Esophagus squamous epithelium (tissue), 5 donors: Measurements from ENCODE around the gene MCUR1. TPM values are rescaled to one million over a fixed set of nuclear protein-coding genes. Genes with fewer than 3 reads are reported as not detected.

Source experiments
- DNase-seq: peaks from one replicate; lab custom pipeline; 2025; lab: John Stamatoyannopoulos, UW
- H3K27ac ChIP-seq, 4 donors: fragments of 200-600 bp; sonication (generic); one replicate each; pipeline ENCODE4 v1.5.1; 2016 to 2019; ENCODE audit warnings: mild to moderate bottlenecking in 1 of 4
- H3K27me3 ChIP-seq, 4 donors: fragments of 200-600 bp; sonication (generic); 1 replicate in 3 of 4; 2 replicates in 1 of 4; pipeline versions ENCODE4 v1.5.1 to v1.6.0; 2017 to 2021; ENCODE audit warnings: antibody characterized with exemption in 1 of 4
- H3K36me3 ChIP-seq, 3 donors: fragments of 200-600 bp; sonication (generic); one replicate each; pipeline ENCODE4 v1.5.1; 2016 to 2019
- H3K4me1 ChIP-seq, 3 donors: fragments of 200-600 bp; sonication (generic); one replicate each; pipeline ENCODE4 v1.5.1; 2017 to 2019
- H3K4me3 ChIP-seq, 4 donors: fragments of 200-600 bp; sonication (generic); 1 replicate in 3 of 4; 2 replicates in 1 of 4; pipeline ENCODE4 v1.5.1; 2016 to 2019; ENCODE audit warnings: mild to moderate bottlenecking in 2 of 4, moderate library complexity in 1 of 4
- H3K9me3 ChIP-seq, 3 donors: fragments of 200-600 bp; sonication (generic); one replicate each; pipeline ENCODE4 v1.5.1; 2016 to 2019
- POLR2A ChIP-seq, 4 donors: fragments of 450-650 bp; IDR thresholded peaks; one replicate each; pipeline ENCODE4 v1.6.1; 2017; ENCODE audit warnings: antibody characterized with exemption in 4 of 4, mild to moderate bottlenecking in 4 of 4, moderate library complexity in 3 of 4
- WGBS, 2 donors: methylation state at CpG; one replicate each; pipeline ENCODE4 v1.1.5; 2018; 5-methylcytosine and 5-hydroxymethylcytosine counted together
- intact Hi-C: fragments of 100-400 bp; cut with DNase I; formaldehyde crosslinking; loops from one replicate; pipeline ENCODE4 v1.15.0; 2022
- total RNA-seq, 4 donors: library from RNA; depleted of rRNA; stranded (reverse); fragments of >200 nt; gene quantifications; one replicate each; pipeline ENCODE4 v1.1.0, GENCODE V29; 2016
- TF ChIP-seq, protein P1 (sequence below), 6 experiments: fragments of 450-650 bp in 4 of 6; fragments of 200-600 bp in 2 of 6; sonication (generic) in 2 of 6; IDR thresholded peaks; one replicate each; pipeline ENCODE4 v1.5.1; 2016 to 2019; ENCODE audit warnings: antibody characterized with exemption in 6 of 6, mild to moderate bottlenecking in 4 of 6, moderate library complexity in 4 of 6
- donor health status: DM: yes; HTN: yes; CAD: no.

The MCUR1 gene
- total RNA-seq, 4 donors from 2014 or later, result 11.4 to 14.3 (median 13.1) TPM

DNA sequence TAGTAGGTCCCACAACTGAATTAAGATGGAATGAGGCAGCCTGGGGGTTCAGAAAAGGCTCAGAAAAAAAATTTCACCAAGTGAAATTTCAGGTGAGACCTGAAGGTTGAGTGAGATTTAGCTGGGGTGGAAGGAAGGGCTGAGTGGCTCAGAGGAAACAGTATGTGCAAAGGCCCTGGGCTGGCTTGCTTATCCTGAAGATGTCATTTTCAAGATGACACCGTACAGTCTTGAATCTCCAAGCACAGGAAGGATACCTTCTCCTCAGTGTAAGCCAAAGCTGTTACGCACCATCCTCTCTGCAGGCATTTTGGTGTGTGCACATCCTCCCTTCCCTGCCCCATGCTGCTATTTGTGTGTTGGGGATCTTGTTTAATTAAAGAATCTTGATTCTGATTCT is 59.7 kb downstream of the MCUR1 start:
- 93 to 94% methylated on average over 2 of the region's 2 CpGs for WGBS, 2 donors
- intact Hi-C loops, result loop anchor here (5.0 kb wide), 1 partner anchor 37 kb away; no protein-coding TSS in a partner anchor
- Histone ChIP-seq H3K4me1 (peaks cover 0 to 36% (median 0%) of the 10 kb centered on the region in 3 donors), H3K4me3 (no peak overlapping the region), H3K36me3 (no peaks in the 10 kb centered on the region), H3K9me3 (no peaks in the 10 kb centered on the region), H3K27ac (peak overlapping the region in 2 of 4 donors; percentile 8 to 44), H3K27me3 (no peaks in the 10 kb centered on the region)
- DNase-seq, result no peak
- TF ChIP-seq POLR2A (IDR thresholded peaks at IDR 0.05), result no peak
- TF ChIP-seq, protein P1, sequence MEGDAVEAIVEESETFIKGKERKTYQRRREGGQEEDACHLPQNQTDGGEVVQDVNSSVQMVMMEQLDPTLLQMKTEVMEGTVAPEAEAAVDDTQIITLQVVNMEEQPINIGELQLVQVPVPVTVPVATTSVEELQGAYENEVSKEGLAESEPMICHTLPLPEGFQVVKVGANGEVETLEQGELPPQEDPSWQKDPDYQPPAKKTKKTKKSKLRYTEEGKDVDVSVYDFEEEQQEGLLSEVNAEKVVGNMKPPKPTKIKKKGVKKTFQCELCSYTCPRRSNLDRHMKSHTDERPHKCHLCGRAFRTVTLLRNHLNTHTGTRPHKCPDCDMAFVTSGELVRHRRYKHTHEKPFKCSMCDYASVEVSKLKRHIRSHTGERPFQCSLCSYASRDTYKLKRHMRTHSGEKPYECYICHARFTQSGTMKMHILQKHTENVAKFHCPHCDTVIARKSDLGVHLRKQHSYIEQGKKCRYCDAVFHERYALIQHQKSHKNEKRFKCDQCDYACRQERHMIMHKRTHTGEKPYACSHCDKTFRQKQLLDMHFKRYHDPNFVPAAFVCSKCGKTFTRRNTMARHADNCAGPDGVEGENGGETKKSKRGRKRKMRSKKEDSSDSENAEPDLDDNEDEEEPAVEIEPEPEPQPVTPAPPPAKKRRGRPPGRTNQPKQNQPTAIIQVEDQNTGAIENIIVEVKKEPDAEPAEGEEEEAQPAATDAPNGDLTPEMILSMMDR (IDR thresholded peaks at IDR 0.05), result no peak

DNA sequence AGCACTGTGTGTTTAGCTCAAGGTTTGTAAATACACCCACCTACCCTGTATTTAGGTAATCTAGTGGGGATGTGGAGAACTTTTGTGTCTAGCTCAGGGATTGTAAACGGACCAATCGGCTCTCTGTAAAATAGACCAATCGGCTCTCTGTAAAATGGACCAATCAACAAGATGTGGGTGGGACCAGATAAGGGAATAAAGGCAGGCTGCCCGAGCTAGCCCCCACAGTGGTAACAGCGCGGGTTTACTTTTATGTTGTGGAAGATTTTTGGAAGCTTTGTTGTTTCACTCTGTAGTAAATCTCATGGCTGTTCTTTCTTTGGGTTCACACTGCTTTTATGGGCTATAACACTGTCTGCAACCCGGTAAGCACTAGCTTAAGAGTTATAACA is 70.6 kb downstream of the MCUR1 start:
- H3K27me3 ChIP-seq, result no peaks in the 10 kb centered on the region
- no peaks in the 10 kb centered on the region for H3K4me1 ChIP-seq
- no peak overlapping the region for H3K27ac ChIP-seq
- H3K36me3 ChIP-seq, result no peaks in the 10 kb centered on the region
- 78 to 99% methylated on average over 7 of the region's 7 CpGs for WGBS, 2 donors
- no peaks in the 10 kb centered on the region for H3K9me3 ChIP-seq
- intact Hi-C loops, result no loop called here
- no peak for DNase-seq
- no peak for TF ChIP-seq POLR2A (IDR thresholded peaks at IDR 0.05)
- no peak overlapping the region for H3K4me3 ChIP-seq

GRCh38 chr6:13742961-13743735 is 71.2 kb downstream of the MCUR1 start:
- intact Hi-C loops, result no loop called here
- Histone ChIP-seq H3K36me3 (no peaks in the 10 kb centered on the region), H3K27ac (no peak overlapping the region), H3K27me3 (no peaks in the 10 kb centered on the region), H3K4me1 (no peaks in the 10 kb centered on the region), H3K4me3 (peak overlapping the region in 3 of 4 donors; percentile 20 to 50 (median 29)), H3K9me3 (no peaks in the 10 kb centered on the region)
- no peak for TF ChIP-seq POLR2A (IDR thresholded peaks at IDR 0.05)
- TF ChIP-seq, protein P1 (IDR thresholded peaks at IDR 0.05), result no peak
- no peak for DNase-seq
- 88 to 89% methylated on average over 11 to 18 of the region's 56 CpGs for WGBS, 2 donors

- H3K9me3 ChIP-seq, result no peaks in the 10 kb centered on the region
- H3K4me1 ChIP-seq, result no peaks in the 10 kb centered on the region
- H3K27ac ChIP-seq, result no peak overlapping the region
- no peaks in the 10 kb centered on the region for H3K36me3 ChIP-seq
- no peaks in the 10 kb centered on the region for H3K27me3 ChIP-seq
- no peak overlapping the region for H3K4me3 ChIP-seq
- no peak for DNase-seq
- intact Hi-C loops, result no loop called here
- WGBS, 2 donors, result 77 to 91% methylated on average over 4 of the region's 4 CpGs
- TF ChIP-seq POLR2A (IDR thresholded peaks at IDR 0.05), result no peak
- TF ChIP-seq, protein P1 (IDR thresholded peaks at IDR 0.05), result no peak
Observed at GRCh38 chr6:13741365-13741764, 73.0 kb downstream of the MCUR1 start.

Other genes starting within 250 kb of the MCUR1 start
- 10 to 100 TPM in 1 of 4 donors, 1 to 10 TPM in 3; 4.1 to 10.7 (median 5.6) TPM for gene SIRT5, start 240.0 kb downstream of the MCUR1 start, total RNA-seq
- 100 to 1,000 TPM in 2 of 4 donors, 10 to 100 TPM in 2; 75.8 to 106 (median 92.4) TPM for gene NOL7, start 199.2 kb downstream of the MCUR1 start, total RNA-seq
- 10 to 100 TPM; 32.9 to 69.6 (median 63.3) TPM for gene RANBP9, start 102.7 kb downstream of the MCUR1 start, total RNA-seq
- under 1 TPM in 1 of 4 donors, not detected in 3; 0.19 TPM for gene RNF182, start 110.4 kb upstream of the MCUR1 start, total RNA-seq